Measurements from ENCODE around the gene ZNF609. TPM values are rescaled to one million over a fixed set of nuclear protein-coding genes. Genes with fewer than 3 reads are reported as not detected.

Gene ZNF609
- total RNA-seq, 1 experiment from 2014 or later: 35.0 TPM

DNA sequence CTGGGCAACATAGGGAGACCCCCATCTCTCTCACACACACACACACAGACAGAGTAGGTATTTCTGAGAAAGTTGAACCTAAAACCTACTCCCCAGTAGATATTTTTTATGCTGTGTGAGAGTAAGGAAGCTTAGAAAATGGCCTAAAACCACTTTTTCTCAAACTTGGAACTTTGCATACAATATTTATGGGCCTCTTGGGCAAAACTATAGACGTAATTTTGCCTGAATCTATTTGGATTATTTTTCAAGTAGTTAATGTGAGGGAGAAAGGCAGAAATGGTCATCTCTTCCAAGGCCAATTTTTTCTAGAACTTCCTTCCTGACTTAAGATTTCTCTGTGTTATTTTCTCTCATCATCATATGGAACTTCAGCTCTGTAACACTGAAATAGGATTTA, 81.7 kb downstream of the ZNF609 start:
- Histone ChIP-seq H3K4me3 (ENCODE audit: low read depth, low read length, poor library complexity, severe bottlenecking) (no peak overlapping the region), H3K27me3 (replicated peaks; ENCODE audit: insufficient read depth, low read depth, low read length, poor library complexity) (no peaks in the 10 kb centered on the region), H3K27ac (ENCODE audit: low read depth, low read length, poor library complexity, severe bottlenecking) (no peak overlapping the region), H3K4me1 (ENCODE audit: insufficient read depth, low read length, poor library complexity, severe bottlenecking) (no peaks in the 10 kb centered on the region), H3K9me3 (ENCODE audit: low read depth, low read length, poor library complexity, severe bottlenecking) (no peaks in the 10 kb centered on the region), H3K36me3 (ENCODE audit: insufficient read depth, low read length, poor library complexity, severe bottlenecking) (no peaks in the 10 kb centered on the region)
- no peak for DNase-seq (ENCODE audit: low spot score)
- TF ChIP-seq, protein P1, sequence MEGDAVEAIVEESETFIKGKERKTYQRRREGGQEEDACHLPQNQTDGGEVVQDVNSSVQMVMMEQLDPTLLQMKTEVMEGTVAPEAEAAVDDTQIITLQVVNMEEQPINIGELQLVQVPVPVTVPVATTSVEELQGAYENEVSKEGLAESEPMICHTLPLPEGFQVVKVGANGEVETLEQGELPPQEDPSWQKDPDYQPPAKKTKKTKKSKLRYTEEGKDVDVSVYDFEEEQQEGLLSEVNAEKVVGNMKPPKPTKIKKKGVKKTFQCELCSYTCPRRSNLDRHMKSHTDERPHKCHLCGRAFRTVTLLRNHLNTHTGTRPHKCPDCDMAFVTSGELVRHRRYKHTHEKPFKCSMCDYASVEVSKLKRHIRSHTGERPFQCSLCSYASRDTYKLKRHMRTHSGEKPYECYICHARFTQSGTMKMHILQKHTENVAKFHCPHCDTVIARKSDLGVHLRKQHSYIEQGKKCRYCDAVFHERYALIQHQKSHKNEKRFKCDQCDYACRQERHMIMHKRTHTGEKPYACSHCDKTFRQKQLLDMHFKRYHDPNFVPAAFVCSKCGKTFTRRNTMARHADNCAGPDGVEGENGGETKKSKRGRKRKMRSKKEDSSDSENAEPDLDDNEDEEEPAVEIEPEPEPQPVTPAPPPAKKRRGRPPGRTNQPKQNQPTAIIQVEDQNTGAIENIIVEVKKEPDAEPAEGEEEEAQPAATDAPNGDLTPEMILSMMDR (conservative IDR thresholded peaks at IDR 0.05; ENCODE audit: low read depth, low read length): no peak
- no peak for TF ChIP-seq EZH2 (IDR thresholded peaks at IDR 0.05; ENCODE audit: borderline replicate concordance, low read depth, low read length, poor library complexity, severe bottlenecking)
- BruUV-seq (replicated peaks): no TSS peak
- POLR2A ChIA-PET (ENCODE audit: low non-redundant PET): no interaction called here
- intact Hi-C loops (cut with micrococcal nuclease; ENCODE audit: unreplicated experiment): no loop called here
- CTCF ChIA-PET: no interaction called here

DNA sequence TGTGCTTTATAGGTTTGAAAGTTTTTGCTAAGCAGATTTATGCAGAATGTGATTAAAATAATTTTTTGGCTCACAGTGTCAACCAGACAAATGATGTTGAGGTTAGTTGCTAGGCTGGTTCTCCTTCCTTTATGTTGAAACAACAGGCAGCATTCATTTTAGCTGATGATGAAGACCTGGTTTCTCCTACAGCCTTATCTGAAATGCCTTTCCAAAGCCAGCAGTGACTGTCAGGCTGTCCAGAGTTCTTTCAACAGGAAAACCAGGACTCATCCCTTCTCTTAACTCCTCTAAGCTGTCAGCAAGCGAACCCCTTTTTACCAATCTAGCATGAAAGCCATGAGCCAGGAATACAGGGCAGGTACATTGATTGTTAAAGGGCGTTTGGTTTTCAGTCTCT, 84.1 kb downstream of the ZNF609 start:
- Histone ChIP-seq H3K9me3 (ENCODE audit: low read depth, low read length, poor library complexity, severe bottlenecking) (no peaks in the 10 kb centered on the region), H3K27me3 (replicated peaks; ENCODE audit: insufficient read depth, low read depth, low read length, poor library complexity) (no peaks in the 10 kb centered on the region), H3K27ac (ENCODE audit: low read depth, low read length, poor library complexity, severe bottlenecking) (no peak overlapping the region), H3K4me1 (ENCODE audit: insufficient read depth, low read length, poor library complexity, severe bottlenecking) (peaks cover 4% of the 10 kb centered on the region), H3K4me3 (ENCODE audit: low read depth, low read length, poor library complexity, severe bottlenecking) (no peak overlapping the region), H3K36me3 (ENCODE audit: insufficient read depth, low read length, poor library complexity, severe bottlenecking) (no peaks in the 10 kb centered on the region)
- intact Hi-C loops (cut with micrococcal nuclease; ENCODE audit: unreplicated experiment): no loop called here
- ChIA-PET POLR2A (ENCODE audit: low non-redundant PET) (no interaction called here), CTCF (no interaction called here)
- TF ChIP-seq, protein P1 (conservative IDR thresholded peaks at IDR 0.05; ENCODE audit: low read depth, low read length): no peak
- TF ChIP-seq EZH2 (IDR thresholded peaks at IDR 0.05; ENCODE audit: borderline replicate concordance, low read depth, low read length, poor library complexity, severe bottlenecking): no peak
- DNase-seq (ENCODE audit: low spot score): no peak
- BruUV-seq (replicated peaks): no TSS peak

DNA sequence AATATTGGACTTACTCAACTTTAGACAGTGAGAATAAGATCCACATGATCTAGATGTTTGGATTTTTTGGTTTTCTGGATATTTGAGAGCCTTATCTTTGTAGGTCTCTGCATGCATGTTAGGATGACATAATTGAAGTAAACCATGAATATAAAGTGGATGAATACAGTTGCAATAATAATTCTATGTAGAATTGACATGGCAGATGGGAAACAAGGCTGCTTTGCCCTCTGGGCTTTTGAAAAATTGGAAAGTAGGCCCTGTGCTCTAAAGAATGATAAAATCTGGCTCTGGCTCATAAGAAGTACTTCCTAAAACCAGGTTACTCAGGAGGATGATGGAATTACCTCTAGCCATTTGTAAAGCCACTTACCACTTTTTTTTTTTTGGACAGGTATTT, 86.9 kb downstream of the ZNF609 start:
- intact Hi-C loops (cut with micrococcal nuclease; ENCODE audit: unreplicated experiment): no loop called here
- H3K4me1 ChIP-seq (ENCODE audit: insufficient read depth, low read length, poor library complexity, severe bottlenecking): peaks cover 4% of the 10 kb centered on the region
- DNase-seq (ENCODE audit: low spot score): no peak
- POLR2A ChIA-PET (ENCODE audit: low non-redundant PET): no interaction called here
- H3K36me3 ChIP-seq (ENCODE audit: insufficient read depth, low read length, poor library complexity, severe bottlenecking): no peaks in the 10 kb centered on the region
- no peaks in the 10 kb centered on the region for H3K9me3 ChIP-seq (ENCODE audit: low read depth, low read length, poor library complexity, severe bottlenecking)
- BruUV-seq (replicated peaks): no TSS peak
- no peak overlapping the region for H3K4me3 ChIP-seq (ENCODE audit: low read depth, low read length, poor library complexity, severe bottlenecking)
- no peak for TF ChIP-seq EZH2 (IDR thresholded peaks at IDR 0.05; ENCODE audit: borderline replicate concordance, low read depth, low read length, poor library complexity, severe bottlenecking)
- TF ChIP-seq, protein P1 (conservative IDR thresholded peaks at IDR 0.05; ENCODE audit: low read depth, low read length): no peak
- no peaks in the 10 kb centered on the region for H3K27me3 ChIP-seq (replicated peaks; ENCODE audit: insufficient read depth, low read depth, low read length, poor library complexity)
- H3K27ac ChIP-seq (ENCODE audit: low read depth, low read length, poor library complexity, severe bottlenecking): no peak overlapping the region
- CTCF ChIA-PET: no interaction called here

All from A673 (cell line).